HCT116 (cell line): ENCODE data around the gene SLC39A10.

Source experiments
- CTCF ChIP-seq, 3 experiments: fragments of 200-600 bp in 1 of 3; sonication (generic) in 1 of 3; IDR thresholded peaks in 2 of 3; conservative IDR thresholded peaks in 1 of 3; 2 replicates each; pipeline ENCODE4 v1.5.1; 2012 to 2017; ENCODE audit warnings: low read depth in 2 of 3, low read length in 2 of 3, antibody characterized with exemption in 1 of 3, borderline replicate concordance in 1 of 3, control low read depth in 1 of 3, mild to moderate bottlenecking in 1 of 3, mixed read lengths in 1 of 3, mixed run types in 1 of 3, moderate library complexity in 1 of 3; ENCODE audit not compliant: insufficient read depth in 1 of 3
- EGR1 ChIP-seq: IDR thresholded peaks from 2 replicates; pipeline ENCODE4 v1.6.1; 2012; ENCODE audit warnings: low read depth
- EZH2 ChIP-seq: fragments of 200-600 bp; sonication (generic); IDR thresholded peaks from 2 replicates; pipeline ENCODE4 v1.6.1; 2017; ENCODE audit warnings: antibody characterized with exemption, mixed run types
- EZH2phosphoT487 ChIP-seq: fragments of 200-600 bp; IDR thresholded peaks from 2 replicates; pipeline ENCODE4 v1.6.1; 2018; ENCODE audit warnings: antibody characterized with exemption, borderline replicate concordance
- REST ChIP-seq: IDR thresholded peaks from 2 replicates; pipeline ENCODE4 v1.6.1; 2012; ENCODE audit warnings: low read depth
- SIN3A ChIP-seq: IDR thresholded peaks from 2 replicates; pipeline ENCODE4 v1.6.1; 2012; ENCODE audit warnings: low read depth
- SP1 ChIP-seq: IDR thresholded peaks from 2 replicates; pipeline ENCODE4 v1.6.1; 2012; ENCODE audit warnings: low read depth
- TCF7L2 ChIP-seq: IDR thresholded peaks from 2 replicates; pipeline ENCODE4 v1.7.0; 2011; ENCODE audit warnings: borderline replicate concordance, inconsistent platforms; ENCODE audit not compliant: insufficient read depth, insufficient read length; ENCODE audit errors: extremely low read depth
- YY1 ChIP-seq: IDR thresholded peaks from 2 replicates; pipeline ENCODE4 v1.6.1; 2011; ENCODE audit warnings: low read length, low read depth, moderate library complexity, mild to moderate bottlenecking; ENCODE audit not compliant: insufficient replicate concordance; ENCODE audit errors: extremely low read depth

- TF ChIP-seq CTCF (IDR thresholded peaks at IDR 0.05 in 2 of 3, conservative IDR thresholded peaks at IDR 0.05 in 1 of 3; ENCODE audit: borderline replicate concordance in 1 of 3, insufficient read depth in 1 of 3, low read depth in 2 of 3, low read length in 2 of 3) (no peak), TCF7L2 (no peak), EGR1 (no peak), YY1 (no peak), REST (no peak), SIN3A (no peak), EZH2phosphoT487 (no peak), SP1 (no peak), EZH2 (no peak)
Observed at GRCh38 chr2:195763866-195764265, 106.8 kb downstream of the SLC39A10 start.
